HCEC 1CT (cell line): ENCODE results near the gene SNRNP200.
A peak's percentile ranks its signal among the peaks of the same experiment; 100 is the strongest.

Experiments used
- DNase-seq: peaks from one replicate; pipeline ENCODE4 v3.0.0-alpha.2; 2017

The SNRNP200 gene

DNA sequence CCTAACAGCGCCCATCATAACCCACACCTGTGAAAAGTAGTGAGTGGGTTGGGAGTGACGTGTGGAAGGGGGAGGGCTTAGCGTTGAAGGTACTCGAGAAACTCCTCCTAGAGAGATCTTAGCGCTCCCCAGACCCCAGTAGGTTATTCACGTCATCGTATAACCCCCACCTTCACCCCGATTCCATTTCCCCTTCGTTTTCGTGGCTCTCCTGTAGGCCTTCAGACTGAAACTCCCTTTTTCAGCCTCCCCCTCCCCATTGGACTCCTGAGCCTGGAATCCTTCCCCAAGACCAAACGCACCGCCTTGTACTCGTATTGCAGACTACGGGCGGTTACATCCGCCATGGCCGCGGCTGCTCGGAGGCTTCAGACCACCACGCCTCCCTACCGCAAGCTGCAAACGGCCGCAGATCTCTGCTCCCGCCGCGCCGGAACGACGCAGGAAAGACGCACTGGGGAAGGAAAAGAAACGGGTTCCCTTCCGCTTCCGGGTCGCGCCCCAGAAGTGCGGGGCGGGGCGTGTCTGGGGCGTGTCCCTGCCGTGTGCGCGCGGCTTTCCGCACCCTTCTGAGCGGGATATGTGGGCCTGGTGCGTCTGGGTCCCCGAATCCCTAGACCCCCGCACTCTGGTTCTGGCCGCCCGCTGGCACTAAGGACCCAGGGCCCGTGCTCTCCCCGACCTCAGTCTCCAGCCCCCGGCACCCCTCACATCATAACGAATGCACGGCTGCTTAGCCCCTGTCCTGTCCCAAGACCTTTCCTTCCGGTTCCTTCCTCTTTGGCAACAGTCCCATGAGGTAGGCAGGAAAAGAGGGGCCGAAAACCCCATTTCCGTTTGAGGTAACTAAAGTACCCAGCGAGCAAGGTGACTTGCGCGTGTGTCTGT, at the start of gene SNRNP200:
TSS of gene SNRNP200 (minus strand) at position 456 of the 888 bp plus-strand sequence. CDS start at position 347, 109 bp downstream.
- peak; percentile 86 for DNase-seq

DNA sequence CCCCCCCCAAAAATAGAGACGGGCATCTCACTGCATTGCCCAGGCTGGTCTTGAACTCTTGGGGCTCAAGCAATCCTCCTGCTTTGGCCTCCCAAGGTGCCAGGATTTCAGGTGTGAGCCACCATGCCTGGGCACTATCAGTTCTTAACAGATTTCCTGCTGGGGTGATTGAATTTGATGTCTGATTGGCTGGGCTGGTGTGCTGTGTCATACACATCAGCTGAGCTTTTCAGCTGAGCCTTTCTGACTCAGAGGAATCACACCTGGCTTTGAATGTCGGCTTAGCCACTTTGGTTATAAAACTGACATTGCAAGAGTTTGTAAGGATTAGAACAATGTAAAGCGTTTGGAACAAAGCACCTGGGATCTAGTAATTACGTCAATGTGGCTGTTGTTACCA, 49.1 kb upstream of the SNRNP200 start:
- DNase-seq: no peak

DNA sequence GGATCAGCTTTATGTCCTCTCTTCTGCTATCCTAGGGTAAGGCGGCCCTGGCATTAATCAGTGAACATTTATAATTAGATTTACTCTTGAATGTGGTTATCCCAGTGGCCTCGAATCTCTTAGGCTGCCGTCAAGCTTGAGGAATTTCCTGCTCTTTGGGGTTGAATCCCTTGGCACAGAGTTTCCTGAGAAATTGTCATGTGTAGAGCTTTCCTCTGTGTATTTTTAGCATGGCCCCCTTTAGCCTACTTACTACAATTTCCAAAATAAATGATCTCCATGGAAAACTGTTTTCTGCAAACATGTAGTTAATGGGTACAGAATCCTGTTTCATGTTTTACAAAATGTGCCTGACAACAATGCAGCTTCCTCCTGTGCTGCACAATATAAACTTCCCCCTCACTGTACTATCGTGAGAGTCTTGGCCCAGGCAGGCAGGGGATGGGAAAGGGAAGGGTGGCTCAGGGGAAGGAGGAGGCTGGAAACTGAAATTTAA, 48.3 kb upstream of the SNRNP200 start:
- no peak for DNase-seq

DNA sequence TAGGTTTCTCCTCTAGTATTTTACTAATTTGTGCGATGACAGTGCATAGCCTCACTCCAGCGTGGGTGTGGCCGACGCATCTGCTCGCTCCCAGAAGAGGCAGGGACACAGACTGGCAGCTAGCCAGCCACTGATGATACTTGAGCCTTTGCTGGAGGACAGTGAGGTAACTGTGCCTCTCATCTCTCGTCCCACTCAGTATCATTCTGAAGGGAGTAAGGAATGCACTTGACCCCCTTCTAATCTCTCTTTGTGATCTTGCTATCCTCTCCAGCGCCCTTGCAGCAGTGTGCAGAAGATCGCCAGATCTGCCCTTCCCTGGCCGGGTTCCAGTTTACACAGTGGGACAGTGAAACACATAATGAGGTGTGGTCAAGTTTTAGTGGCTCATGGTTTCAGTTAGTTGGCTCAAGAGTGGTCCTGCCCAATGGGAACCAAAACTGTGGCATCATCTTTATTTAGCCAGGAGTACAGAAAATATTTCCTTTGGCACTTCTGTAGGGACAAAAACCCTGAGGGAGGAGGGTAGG, 47.8 kb upstream of the SNRNP200 start:
- no peak for DNase-seq

DNA sequence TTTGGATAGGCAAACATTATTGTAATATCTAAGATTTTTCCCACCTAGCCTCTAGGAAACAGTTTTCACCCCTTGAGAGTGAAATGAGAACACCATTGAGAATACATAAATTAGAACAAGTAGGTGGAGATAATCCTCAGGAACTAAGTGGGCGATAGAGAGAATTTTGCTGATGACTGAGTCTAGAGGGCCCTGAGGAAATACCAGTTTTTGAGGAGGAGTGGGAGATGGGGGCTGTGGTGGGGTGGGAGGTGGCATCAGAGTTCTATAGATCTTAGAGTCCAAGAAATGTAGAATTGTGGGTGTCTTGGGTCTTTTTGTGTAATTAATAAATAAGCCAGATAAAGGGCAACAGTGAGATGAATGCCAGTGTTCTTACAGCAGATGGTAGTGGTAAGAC, 42.0 kb upstream of the SNRNP200 start:
- no peak for DNase-seq

DNA sequence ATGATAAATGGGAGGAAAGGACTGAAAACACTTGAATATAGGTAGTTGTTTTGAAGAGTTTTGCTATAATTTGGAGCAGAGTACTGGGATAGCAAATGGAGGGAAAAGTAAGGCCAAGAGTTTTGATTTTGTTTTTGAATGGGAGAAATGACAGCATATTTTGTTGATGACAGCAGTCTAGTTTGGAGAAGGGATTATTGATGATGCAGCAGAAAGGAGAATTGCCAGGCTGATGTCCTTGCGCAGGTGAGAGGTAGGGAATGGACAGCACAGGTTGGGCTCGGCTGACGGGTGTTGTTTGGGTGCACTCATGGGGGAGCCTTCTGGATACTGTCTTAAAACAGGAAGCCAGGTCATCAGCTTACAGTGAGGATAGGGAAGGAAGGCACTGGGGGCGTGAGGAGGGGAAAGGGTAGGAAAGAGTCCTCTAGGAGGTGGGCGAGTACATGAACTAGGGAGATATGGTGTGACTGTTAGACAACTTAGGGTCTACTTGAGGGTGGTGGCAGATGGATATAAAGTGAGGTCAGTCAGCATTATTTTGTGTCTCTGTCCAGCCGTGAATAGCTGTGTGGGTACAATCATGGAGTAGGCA, 40.6 kb upstream of the SNRNP200 start:
- no peak for DNase-seq

DNA sequence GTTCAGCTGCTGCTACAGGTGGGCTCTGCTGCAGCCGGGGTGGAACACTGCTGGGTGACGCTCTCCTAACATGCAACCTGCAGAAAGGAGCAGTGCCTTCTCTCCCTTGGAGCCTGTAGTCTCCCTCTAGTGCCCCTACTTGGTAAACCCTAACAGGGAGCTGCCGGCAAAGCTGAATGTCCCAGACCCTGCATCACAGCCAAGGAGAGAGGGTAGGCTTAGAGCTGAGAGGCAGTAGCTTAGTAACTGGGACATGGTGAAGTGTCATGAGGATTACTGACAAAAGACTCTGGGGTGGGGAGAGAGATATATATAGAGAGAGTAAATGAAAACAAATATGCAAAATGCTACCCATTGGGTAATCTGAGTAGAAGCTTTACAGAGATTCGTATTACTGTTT, 40.1 kb upstream of the SNRNP200 start:
- no peak for DNase-seq

DNA sequence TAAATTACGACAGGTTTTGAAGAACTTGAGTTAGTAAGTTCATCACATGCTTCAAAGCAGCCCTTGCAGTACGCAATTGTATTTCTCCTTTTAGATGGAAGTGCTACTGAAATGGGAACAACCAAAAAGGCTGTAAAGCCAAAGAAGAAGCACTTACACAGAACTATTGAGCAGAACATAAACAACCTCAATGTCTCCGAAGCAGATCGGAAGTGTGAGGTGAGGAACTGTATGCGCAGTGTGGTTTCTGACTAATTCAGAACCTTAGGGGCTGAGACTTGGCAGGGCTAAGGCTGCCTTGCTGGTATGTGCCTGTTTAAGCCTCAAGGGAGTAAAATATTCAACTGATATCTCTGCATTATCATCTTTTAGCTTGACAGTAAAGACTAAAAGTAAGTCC, 38.7 kb upstream of the SNRNP200 start:
- DNase-seq: no peak

DNA sequence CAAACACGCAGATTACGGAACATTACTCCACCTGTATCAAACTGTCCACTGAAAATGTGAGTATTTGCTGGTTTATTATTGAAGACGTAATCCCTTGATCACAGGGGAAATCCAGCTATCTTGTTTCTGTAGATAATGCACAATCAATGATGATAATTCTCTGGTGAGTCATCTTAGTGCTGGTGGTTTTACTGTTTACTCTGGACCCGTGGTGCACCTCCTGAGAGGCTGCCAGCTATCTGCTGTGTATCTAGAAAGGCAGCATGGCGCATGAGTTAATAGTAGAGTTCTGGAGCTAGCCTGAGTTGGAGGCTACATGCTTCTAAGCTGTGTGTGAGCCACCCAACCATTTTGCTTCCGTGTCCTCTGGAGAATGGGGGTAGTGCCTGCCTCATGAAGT, 36.7 kb upstream of the SNRNP200 start:
- DNase-seq: peak; percentile 77

DNA sequence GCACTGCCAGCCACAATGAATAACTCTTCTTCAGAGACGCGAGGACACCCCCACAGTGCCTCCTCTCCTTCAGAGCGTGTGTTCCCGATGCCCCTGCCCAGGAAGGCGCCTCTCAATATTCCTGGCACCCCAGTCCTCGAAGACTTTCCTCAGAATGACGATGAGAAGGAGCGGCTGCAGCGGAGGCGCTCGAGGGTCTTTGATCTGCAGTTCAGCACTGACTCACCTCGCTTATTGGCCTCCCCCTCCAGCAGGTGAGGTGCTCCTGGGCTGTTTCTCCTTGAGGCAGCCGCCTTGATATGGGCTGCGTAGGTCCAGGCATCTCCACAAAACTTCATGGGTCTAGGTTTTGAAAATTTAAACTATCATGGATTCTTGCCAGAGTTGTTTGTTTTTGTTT, 36.3 kb upstream of the SNRNP200 start:
- no peak for DNase-seq

DNA sequence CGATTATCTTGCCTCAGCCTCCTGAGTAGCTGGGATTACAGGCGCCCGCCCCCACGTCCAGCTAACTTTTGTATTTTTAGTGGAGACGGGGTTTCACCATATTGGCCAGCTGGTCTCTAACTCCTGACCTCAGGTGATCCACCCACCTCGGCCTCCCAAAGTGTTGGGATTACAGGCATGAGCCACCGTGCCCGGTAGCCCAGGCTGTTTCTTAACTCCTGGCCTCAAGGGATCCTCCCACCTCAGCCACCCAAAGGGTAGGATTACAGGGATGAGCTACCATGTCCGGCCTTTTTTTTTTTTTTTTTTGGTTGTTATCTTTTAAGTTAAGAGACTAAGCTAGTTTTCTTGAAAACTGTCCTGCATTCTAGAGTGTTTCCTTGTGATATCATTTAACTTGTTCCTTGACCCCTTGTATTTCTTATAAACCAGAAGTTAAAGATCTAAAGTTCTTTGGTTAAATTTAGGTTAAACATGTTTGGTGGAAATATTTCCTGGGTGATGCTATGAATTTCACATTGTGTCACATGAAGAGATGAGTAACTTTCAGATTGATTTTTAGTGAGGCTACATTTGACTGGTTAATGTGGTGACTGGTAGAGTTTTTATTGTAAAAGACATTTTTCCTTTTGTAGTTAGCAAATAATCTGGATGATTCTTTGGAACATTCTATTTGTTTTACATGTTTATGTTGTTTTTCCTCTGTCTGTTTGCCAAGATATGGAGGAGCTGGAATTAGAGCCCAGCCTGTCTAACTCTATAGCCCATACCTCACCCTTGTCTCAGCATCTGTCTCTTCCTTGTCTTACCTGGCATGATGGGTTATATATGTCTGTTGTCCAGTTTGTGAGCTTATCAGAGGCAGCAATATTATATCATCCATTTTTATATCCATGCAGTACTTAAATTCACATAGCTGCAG, 35.4 kb upstream of the SNRNP200 start:
- DNase-seq: peak; percentile 74

DNA sequence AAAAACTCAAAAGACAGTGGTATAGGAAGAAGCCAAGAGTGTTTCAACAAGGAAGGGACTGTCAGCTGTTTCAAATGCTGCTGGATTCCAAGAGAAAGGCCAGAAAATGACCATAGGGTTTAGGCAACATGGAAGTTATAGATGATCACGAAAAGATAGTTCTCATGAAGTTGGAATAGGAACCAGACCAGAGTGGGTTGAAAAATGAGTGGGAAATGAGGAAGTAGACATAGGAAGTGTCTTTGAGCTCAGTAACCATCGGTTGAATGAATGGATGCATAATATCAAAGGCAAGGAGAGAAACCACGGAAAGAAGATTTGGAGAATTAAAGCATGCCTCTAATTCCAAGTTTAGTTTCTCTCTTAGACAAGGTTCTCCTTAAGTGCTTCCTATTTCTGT, 31.5 kb upstream of the SNRNP200 start:
- no peak for DNase-seq

DNA sequence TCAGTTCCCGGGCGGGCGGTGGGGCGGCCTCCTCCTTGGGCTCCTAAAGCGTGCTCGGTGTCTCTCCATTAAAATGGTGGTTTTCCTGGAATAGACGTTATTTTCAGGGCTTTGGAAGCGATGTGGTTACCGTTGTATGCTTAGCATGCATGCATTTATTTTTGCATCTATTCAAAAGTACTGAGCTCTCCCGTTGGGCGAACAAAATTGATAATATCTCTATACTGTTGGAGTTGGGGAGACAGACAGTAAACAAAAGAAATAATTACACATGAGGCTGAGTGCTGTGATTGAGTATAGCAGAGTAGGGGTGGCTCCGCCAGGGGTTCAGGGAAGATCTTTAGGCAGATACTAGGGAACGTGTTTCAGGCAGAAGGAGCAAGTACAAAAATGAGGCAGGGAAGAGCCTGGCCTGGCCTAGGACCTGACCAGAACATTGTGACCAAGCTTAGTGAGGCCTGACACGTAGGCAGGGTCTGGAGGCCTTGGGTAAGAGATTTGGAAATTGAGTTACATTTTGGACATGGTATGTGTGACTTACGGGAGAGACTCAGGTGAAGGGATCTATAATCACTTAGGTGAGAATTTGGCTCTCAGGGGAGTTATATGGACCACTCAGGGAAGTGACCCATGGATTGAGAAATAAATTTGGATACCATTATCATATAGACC, 30.9 kb upstream of the SNRNP200 start:
- DNase-seq: no peak

DNA sequence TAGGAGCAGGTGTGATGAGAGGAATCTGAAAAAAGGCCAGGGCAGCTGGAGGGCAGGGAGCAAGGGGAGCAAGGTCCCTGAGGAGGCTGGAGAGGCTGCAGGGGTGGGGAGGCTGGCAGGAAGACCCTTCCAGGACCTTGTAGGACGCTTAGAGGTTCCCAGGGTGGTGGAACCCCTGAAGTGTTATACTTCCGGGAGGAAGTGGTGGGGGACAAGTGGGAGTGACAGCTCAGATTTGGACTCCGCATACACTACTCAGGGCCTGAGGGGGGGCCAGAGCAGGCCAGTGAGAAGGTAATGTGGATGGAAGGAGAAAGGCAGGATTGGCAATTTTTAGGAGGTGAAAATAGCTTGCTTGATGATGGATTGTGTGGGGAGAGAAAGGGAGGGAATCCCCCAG, 28.4 kb upstream of the SNRNP200 start:
- no peak for DNase-seq

DNA sequence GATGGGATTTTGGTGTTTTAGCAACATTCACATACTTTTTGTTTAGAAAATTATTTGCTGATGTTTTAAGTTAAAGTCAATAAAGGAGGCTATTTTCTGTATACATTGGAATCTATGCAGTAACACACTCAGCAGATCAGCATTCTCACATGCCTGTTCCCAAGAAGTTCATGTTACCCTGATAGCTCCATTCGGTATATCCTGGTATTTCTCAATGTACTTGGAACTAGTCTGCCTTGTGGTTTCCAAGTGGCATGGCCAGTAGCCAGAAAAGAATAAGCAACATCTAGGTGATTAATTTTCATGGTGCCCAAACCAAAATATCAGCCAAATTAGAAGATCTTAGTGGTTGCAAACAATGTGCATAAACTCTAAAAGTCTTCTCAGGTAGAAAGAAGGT, 25.1 kb upstream of the SNRNP200 start:
- DNase-seq: peak; percentile 57

DNA sequence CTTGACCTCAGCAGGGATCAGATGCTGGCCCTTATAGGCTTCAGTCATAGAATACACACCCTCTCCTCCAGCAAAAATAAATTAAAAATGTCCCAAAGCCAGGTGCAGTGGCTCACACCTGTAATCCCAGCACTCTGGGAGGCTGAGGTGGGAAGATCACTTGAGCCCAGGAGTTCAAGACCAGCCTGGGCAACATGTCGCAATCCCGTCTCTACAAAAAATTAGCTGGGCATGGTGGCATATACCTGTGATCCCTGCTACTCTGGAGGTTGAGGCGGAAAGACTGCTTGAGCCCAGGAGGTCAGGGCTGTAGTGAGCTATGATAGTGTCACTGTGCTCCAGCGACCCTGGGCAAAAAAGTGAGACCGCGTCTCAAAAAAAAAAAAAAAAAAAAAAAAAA, 24.5 kb upstream of the SNRNP200 start:
- DNase-seq: no peak

DNA sequence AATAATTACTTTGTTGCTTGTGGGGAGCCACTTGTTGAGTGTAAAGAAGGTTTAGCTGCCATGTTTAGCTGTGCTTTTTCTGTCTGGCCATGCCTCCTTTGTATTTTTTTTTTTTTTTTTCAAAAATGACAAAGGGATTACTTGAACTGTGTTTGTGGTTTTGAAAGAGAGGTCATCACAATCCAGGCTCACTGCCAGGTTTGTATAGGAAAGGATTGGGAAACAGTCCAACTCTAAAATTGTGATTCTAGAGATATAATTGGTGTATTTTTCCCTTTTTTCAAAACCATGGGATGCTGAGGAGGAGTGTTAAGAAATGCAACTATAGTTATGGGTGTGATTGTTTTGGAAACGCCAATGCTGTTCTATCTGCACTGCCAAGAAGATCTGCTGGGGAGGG, 24.1 kb upstream of the SNRNP200 start:
- peak; percentile 61 for DNase-seq

DNA sequence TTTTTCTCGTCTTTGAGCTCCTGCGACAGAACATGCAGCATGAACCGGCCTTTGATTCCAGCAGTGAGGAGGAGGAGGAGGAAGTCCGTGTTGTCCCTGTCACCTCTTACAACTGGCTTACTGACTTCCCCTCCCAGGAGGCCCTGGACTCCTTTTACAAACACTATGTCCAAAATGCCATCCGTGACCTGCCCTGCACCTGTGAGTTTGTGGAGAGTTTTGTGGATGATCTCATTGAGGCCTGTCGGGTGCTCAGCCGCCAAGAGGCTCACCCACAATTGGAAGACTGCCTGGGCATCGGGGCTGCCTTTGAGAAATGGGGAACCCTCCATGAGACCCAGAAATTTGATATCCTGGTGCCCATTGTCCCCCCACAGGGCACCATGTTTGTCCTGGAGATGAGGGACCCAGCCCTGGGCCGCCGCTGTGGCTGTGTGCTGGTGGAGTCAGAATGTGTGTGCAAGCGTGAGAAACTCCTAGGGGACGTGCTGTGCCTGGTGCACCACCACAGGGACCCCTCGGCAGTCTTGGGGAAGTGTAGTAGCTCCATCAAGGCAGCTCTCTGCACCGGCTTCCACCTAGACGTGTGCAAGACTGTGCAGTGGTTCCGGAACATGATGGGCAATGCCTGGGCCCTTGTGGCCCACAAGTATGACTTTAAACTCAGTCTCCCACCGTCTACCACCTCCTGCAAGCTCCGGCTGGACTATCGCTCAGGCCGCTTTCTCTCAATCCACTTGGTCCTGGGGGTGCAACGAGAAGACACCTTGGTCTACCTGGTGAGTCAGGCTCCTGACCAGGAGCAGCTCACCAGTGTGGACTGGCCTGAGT, 21.9 kb upstream of the SNRNP200 start:
- DNase-seq: no peak

DNA sequence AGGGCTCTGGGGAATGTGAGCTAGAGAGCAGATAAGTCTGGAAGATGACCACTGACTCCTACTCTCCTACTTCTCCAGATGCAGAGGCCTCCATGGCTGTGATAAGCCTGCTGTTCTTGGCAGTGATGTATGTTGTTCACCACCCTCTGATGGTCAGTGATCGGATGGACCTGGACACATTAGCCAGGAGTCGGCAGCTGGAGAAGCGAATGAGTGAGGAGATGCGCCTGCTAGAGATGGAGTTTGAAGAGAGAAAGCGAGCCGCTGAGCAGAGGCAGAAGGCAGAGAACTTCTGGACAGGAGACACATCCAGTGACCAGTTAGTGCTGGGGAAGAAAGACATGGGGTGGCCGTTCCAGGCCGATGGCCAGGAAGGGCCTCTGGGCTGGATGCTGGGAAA, 21.2 kb upstream of the SNRNP200 start:
- no peak for DNase-seq

DNA sequence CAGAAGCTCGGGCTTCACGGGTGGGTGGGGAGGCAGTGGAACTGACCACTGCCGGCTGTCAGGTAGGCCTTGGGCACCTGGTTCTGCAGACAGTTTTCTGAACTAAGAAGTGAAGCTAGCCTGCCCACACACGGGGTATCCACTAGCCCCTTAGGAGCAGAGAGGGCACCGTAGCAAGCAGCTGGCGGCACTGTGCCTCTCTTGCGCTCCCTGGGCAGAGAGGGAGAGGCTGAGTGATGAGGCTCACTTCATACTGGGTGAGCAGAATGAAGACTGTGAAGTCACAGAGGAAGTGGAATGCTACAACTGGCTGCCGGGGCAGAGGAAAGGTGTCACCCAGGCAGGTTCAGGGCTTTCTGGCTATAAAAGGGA, 20.5 kb upstream of the SNRNP200 start:
- DNase-seq: no peak

DNA sequence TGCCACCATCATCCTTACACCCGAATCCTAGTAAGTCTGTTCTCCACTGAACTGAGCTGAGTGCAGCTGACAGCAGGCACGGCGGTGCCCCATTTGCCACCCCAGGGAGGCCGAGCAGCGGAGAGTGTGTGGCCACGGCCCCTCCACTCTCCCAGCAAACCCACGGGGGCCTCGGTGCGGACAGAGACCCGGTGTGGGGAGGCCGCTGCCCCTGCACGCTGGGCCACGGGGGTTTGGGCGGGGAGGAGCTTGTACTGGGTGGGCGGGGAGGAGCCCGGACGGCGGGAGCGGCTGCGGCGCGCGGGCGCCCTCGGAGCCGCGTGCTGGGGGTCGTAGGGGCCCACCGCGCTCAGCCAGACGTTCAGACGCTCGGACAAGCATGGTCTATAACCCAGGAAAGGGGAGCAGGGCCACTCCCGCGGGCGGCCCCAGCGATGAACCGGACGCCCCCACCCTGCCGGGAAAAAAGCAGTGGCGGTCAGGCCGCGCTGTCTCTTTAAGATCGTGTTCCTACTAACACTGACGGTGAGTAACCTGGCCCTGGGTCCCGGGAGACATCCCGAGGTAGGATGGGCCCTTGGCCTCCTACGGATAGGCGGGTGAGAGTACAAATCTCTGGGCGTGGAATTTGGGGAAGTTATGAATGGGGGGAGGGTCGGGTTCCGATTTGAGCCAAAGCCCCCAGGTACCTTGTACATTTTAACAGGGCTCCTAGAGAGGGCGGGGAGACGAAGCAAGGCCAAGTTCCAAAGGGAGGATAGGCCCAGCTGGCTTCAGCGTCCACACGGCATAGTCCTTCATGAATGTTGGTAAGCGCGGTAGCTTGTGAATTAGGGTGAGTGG, 19.9 kb upstream of the SNRNP200 start, which contains the start of gene ITPRIPL1:
TSS of gene ITPRIPL1 (plus strand) at position 277 of the 843 bp plus-strand sequence. CDS start at position 800, 523 bp downstream.
- DNase-seq: no peak
